Inflammatory macrophage treated with lipopolysaccharide for 1 hour (primary cell): ENCODE data around the gene RMI2.

ENCODE experiments used
- DNase-seq, 2 donors: peaks; one replicate each; pipeline ENCODE4 v3.0.0-alpha.2; 2020 to 2022

The RMI2 gene

GRCh38 chr16:11329071-11329491 is 16.2 kb upstream of the RMI2 start:
- no peak for DNase-seq

GRCh38 chr16:11329891-11330290 is 15.4 kb upstream of the RMI2 start:
- no peak for DNase-seq

GRCh38 chr16:11330526-11331237 is 14.6 kb upstream of the RMI2 start:
- DNase-seq, result no peak

- no peak for DNase-seq
These were observed 13.3 kb upstream of the RMI2 start for GRCh38 chr16:11331967-11332366.

DNA sequence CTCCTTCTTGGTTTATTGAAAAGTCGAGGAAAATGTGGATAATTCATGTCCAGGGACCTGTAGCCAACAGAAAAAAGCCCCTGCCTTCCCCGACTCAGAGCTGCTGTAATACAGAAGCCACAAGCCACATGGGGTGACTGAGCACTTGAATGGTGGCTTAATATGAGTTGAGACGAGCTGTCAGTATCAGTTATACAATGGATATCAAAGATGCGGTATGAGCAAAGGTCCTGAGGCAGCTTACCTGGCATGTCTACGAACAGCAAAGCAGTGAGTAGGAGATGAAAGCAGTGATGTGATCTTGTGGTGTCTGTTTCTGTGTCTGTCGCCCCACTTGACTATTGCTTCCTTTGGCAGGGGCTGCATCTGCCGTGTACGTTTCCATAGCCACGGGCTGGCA is 12.2 kb upstream of the RMI2 start:
- no peak for DNase-seq

- DNase-seq, result no peak
These were observed 11.6 kb upstream of the RMI2 start for GRCh38 chr16:11333702-11334101.

DNA sequence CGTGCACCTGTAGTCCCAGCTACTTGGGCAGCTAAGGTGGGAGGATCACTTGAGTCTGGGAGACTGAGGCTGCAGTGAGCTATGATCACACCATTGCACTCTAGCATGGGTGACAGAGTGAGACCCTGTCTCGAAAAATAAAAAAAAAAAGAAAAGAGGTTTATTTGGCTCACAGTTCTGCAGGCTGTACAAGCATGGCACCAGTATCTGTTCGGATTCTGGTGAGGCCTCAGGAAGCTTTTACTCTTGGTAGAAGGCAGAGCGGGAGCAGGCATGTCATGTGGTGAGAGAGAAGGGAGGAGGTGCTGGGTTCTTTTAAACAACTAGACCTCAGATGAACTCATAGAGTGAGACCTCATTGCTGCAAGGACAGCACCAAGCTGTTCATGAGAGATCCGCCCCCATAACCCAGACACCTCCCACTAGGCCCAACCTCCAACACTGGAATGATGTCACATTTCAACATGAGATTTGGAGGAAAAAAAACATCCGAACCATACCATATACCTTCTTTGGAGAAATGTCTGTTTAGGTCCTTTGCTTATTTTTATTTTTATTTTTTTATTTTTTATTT is 10.3 kb upstream of the RMI2 start:
- DNase-seq, result no peak

- no peak for DNase-seq
These were observed 6.2 kb upstream of the RMI2 start for GRCh38 chr16:11339075-11339474.

DNA sequence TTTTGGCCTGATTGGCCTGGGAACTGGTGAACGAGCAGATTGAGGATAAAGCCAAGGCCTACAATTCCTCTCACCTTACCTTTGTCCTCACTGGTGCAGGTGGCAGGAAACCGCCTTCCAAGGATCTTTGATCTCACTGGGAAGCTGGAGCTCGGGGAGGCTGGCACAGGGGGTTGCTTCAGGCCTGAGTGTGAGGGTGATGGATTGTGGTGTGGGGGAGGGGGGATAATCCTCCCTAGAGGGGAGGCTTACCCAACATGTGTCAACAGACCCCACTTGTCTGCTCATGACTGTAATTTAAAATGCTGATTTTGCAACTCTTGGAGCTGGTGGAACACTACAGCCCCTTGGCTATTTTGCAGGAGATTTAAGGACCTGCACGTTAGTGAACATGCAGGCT is 4.5 kb upstream of the RMI2 start:
- DNase-seq, result no peak

DNA sequence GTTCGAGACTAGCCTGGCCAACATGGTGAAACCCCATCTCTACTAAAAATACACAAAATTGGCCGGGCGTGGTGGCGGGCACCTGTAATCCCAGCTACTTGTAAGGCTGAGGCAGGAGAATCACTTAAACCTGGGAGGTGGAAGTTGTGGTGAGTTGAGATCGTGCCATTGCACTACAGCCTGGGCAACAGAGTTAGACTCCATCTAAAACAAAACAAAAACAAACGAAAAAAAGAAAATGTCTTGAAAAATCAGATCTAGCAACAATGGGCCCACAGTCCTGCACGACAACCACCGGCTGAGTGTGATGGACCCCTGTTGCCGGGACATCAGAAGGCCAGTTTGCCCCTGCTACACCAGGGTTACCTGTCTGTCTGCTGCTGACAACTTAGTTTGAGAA is 3.9 kb upstream of the RMI2 start:
- no peak for DNase-seq

GRCh38 chr16:11342021-11342855 is 3.0 kb upstream of the RMI2 start:
- DNase-seq, result no peak

DNA sequence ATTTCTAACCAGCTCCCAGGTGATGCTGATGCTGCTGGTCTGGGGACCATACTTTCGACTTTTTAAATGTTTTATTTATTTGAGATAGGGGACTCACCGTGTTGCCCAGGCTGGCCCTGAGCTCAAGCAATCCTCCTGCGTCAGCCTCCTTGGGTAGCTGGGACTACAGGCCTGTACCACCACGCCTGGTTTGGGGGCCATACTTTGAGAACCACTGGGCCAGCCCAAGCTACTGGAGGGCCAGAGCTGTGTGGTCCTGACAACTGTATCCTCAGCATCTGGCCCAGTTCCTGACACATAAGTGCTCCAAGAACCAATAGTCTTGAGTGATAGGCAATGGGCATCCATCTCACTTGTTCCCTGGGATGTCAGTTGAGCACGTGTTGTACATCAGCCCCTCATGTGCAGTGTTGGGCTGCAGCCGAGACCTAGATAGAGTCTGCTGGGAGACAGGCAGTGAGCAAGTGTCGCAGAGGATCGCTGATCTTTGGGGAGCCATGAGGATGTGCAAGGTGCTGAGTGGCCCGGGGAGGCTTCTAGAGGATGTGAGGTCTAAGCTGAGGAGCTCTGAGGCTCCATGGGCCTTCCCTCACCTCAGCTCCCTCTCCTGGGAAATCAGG is 1.6 kb downstream of the RMI2 start:
- DNase-seq, result no peak

DNA sequence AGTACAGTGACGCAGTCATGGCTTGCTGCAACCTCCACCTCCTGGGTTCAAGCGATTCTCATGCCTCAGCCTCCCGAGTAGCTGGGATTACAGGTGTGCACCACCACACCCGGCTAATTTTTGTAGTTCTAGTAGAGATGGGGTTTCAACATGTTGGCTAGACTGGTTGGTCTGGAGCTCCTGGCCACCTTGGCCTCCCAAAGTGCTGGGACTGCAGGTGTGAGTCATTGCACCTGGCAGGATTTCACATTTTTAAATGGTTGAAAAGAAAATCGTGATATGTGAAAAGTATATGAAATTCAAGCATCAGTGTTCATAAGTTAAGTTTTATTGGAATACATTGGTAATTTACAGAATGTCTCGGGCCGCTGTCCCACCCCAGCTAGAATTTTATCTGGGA is 2.6 kb downstream of the RMI2 start:
- DNase-seq, result no peak

DNA sequence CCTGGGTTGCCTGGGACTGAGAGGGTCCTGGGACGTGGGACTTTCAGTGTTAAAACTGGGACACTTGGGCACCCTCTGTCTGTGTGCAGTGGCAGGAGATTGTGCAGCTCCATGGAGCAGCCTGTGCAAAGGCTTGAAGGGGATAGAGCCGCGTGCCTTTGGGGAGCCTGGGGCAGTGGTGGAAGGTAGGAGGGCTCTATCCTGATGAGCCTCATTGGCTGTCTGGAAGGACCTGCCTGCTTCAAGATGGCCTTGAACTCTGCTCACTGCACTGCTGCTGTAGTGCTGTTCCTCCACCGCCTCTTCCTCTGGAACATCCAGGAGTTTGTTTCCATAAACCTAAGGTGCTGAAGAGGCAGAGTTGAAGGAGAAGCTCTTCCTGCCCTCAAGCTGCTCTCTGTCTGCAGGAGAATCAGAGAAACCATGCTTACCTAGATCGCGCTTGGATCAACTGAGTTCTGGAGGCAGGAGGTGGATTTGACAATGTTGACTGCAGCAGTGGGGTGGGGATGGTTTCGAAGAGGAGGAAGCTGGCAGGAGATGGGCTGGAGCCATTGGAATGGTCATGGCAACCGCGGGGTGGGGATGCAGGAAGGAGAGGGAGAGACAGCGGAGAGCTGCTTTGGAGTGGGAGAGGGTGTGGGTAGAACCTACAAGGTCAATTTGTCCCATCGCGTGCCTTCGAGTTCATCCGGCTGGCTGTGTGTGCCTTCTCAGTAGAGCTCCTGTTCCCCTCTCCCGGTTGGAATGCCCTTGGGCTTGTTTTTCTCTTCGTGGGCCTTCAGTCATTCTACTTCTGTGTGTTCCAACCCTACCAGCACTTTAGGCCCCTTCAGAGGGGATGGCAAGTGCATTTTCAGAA is 3.7 kb downstream of the RMI2 start:
- DNase-seq, result no peak

DNA sequence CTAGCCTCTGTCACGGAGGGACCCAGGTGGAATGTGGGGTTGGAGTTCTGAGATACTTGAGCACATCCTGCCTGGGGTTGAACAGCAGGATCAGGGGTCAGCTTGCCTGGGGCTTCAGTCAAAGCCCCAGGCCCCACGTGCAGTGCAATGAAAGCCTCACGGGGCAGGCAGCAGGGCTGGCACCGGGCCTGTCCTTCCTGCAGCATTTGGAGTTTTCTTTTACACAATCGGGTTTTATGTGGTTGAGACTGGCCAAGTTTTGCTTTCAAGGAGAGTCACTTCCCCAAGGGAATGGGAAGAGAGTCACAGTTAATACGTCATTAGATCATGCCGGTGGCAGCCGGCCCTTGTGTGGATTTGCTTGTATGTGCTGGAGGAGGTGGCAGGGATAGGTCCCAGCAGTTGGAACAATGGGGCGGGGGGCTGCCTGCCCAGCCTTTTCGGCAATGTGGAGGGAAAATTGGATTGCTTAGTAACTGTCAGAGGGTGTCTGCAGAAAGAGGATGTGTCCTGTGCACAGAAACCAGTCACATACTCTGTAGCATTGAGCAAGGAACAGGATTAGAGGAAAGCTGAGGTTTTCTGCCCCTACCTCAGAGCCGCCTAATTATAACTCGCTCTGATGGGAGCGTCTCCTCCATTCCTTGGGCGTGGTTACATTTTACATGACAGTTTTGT is 4.5 kb downstream of the RMI2 start:
- DNase-seq, result peak; percentile 85 to 87

DNA sequence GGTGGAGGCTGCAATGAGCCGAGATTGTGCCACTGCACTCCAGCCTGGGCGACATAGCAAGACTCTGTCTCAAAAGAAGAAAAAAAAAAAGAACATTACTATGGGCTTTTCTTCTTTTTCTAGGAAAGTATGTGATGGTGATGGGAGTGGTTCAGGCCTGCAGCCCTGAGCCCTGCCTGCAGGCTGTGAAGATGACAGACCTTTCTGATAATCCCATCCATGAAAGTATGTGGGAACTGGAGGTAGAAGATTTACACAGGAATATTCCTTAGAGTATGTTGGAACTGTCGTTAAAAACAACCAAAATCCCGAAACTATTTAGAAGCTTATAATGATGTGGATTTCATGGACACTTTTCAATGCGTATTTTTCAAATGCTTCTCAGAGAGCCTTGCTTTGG is 5.3 kb downstream of the RMI2 start:
- no peak for DNase-seq

DNA sequence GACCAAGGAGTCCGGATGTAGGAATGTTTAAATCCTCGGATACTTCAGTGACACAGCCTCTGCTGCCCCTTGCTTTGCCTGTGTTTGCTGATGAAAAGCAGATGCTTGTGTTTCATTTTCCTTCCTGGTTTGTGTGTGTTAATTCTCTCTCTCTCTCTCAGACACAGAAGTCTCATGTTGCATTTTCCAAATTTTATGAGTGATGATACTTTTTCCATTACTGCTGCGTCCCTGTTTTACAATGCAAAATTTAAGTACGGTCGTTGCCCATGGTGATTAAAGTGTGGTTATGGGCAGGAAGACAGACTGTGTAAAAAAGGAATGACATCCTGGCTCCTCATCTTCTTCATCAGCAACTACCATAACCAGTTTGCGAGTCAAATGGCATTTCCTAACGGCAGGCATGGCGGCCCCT is 5.7 kb downstream of the RMI2 start:
- no peak for DNase-seq

GRCh38 chr16:11353158-11353557 is 7.9 kb downstream of the RMI2 start:
- no peak for DNase-seq

GRCh38 chr16:11354407-11354732 is 9.1 kb downstream of the RMI2 start:
- DNase-seq, result no peak

- peak; percentile 74 to 87 for DNase-seq
These were observed 9.7 kb downstream of the RMI2 start for GRCh38 chr16:11354733-11355574.

DNA sequence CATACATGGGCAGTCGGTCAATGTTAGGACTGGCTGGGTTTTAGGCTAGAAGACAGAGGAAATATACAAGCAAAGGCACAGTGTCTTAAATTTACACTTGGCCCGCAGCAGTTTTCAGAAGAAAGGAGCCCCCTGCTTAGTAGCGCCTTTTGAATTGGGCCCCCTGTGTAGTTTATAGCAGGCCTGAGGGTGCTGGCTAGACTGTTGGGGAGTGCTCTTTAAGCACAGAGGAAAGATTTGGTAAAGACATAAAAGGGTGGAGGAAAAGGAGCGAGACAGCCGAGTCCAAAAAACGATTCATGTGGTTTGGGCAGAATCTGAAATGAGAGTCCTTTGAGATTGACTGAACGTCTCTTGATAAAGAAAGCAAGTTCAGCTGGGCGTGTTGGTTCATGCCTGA is 10.6 kb downstream of the RMI2 start:
- DNase-seq, result no peak
